NCI-H345 (cell line): ENCODE data around the gene FSD2.
"Not testable (repeated sequence)": the region's sequence is repeated elsewhere in the genome, so short reads cannot be mapped to it uniquely, and the experiment has no call there.

Experiments used
- DNase-seq: peaks from one replicate; lab custom pipeline; 2025; lab: John Stamatoyannopoulos, UW

Gene FSD2

GRCh38 chr15:82798104-82798503 lies 7.8 kb downstream of the FSD2 start:
- DNase-seq, result no peak

GRCh38 chr15:82793737-82794136 lies 12.1 kb downstream of the FSD2 start:
- DNase-seq, result no peak

- DNase-seq, result no peak
Observed at GRCh38 chr15:82792068-82792467, 13.8 kb downstream of the FSD2 start.

- DNase-seq, result no peak
Observed at GRCh38 chr15:82790321-82790720, 15.5 kb downstream of the FSD2 start.

- DNase-seq, result no peak
Observed at GRCh38 chr15:82789491-82789890, 16.4 kb downstream of the FSD2 start.

- DNase-seq, result no peak
Observed at GRCh38 chr15:82788496-82788895, 17.4 kb downstream of the FSD2 start.

- no peak for DNase-seq
Observed at GRCh38 chr15:82781349-82781748, 24.5 kb downstream of the FSD2 start.

GRCh38 chr15:82778755-82779154 lies 27.1 kb downstream of the FSD2 start:
- DNase-seq, result no peak

- DNase-seq, result no peak
Observed at GRCh38 chr15:82774496-82774895, 31.4 kb downstream of the FSD2 start.

- DNase-seq, result no peak
Observed at GRCh38 chr15:82771789-82772607, 33.9 kb downstream of the FSD2 start.

GRCh38 chr15:82768414-82769054 lies 37.3 kb downstream of the FSD2 start:
- DNase-seq, result no peak

- no peak for DNase-seq
Observed at GRCh38 chr15:82767163-82767829, 38.6 kb downstream of the FSD2 start.

GRCh38 chr15:82766201-82766600 lies 39.7 kb downstream of the FSD2 start:
- not testable (repeated sequence) for DNase-seq

- no peak for DNase-seq
Observed at GRCh38 chr15:82764740-82765139, 41.1 kb downstream of the FSD2 start.

- DNase-seq, result no peak
Observed at GRCh38 chr15:82764117-82764490, 41.8 kb downstream of the FSD2 start.

- no peak for DNase-seq
Observed at GRCh38 chr15:82763361-82764116, 42.3 kb downstream of the FSD2 start.

- no peak for DNase-seq
Observed at GRCh38 chr15:82751308-82751707, 54.6 kb downstream of the FSD2 start.

- no peak for DNase-seq
Observed at GRCh38 chr15:82750831-82751180, 55.1 kb downstream of the FSD2 start.

- peak; percentile 90 for DNase-seq
Observed at GRCh38 chr15:82749951-82750830, 55.7 kb downstream of the FSD2 start.

GRCh38 chr15:82748315-82748714 lies 57.6 kb downstream of the FSD2 start:
- DNase-seq, result no peak

- DNase-seq, result no peak
Observed at GRCh38 chr15:82743810-82744209, 62.1 kb downstream of the FSD2 start.
